IMR-90 (cell line): Measurements from ENCODE around the gene POLR3A.

ENCODE experiments used
- BHLHE40 ChIP-seq: fragments of 150-350 bp; IDR thresholded peaks from 2 replicates; pipeline ENCODE4 v1.6.1; 2016; ENCODE audit warnings: mild to moderate bottlenecking, low read depth, low read length
- CEBPB ChIP-seq: IDR thresholded peaks from 2 replicates; pipeline ENCODE4 v1.6.1; 2012; ENCODE audit warnings: low read depth, low read length, improper control_type of control experiment
- CHD1 ChIP-seq: IDR thresholded peaks from 2 replicates; pipeline ENCODE4 v1.6.1; 2012; ENCODE audit warnings: low read depth, low read length, improper control_type of control experiment
- MXI1 ChIP-seq: IDR thresholded peaks from 2 replicates; pipeline ENCODE4 v1.6.1; 2012; ENCODE audit warnings: low read depth, mild to moderate bottlenecking, low read length, moderate library complexity, borderline replicate concordance
- NFE2L2 ChIP-seq: fragments of 150-350 bp; IDR thresholded peaks from 2 replicates; pipeline ENCODE4 v1.6.1; 2016; ENCODE audit warnings: low read depth, mild to moderate bottlenecking, low read length
- POLR2A ChIP-seq: IDR thresholded peaks from 2 replicates; pipeline ENCODE4 v1.6.1; 2012; ENCODE audit warnings: mild to moderate bottlenecking, low read depth, low read length
- RAD21 ChIP-seq: IDR thresholded peaks from 2 replicates; pipeline ENCODE4 v1.6.1; 2012; ENCODE audit warnings: low read length, improper control_type of control experiment
- SMC3 ChIP-seq: fragments of 150-350 bp; IDR thresholded peaks from 2 replicates; pipeline ENCODE4 v1.6.1; 2016; ENCODE audit warnings: low read depth, mild to moderate bottlenecking, antibody characterized with exemption, low read length, moderate library complexity
- TF ChIP-seq, protein P1 (sequence below): conservative IDR thresholded peaks from 2 replicates; pipeline ENCODE4 v1.5.1; 2012; ENCODE audit warnings: mild to moderate bottlenecking, low read depth, low read length, improper control_type of control experiment
- TF ChIP-seq, protein P2 (sequence below): fragments of 150-350 bp; IDR thresholded peaks from 2 replicates; pipeline ENCODE4 v1.6.1; 2017; ENCODE audit warnings: mild to moderate bottlenecking, antibody characterized with exemption, low read length, low read depth

DNA sequence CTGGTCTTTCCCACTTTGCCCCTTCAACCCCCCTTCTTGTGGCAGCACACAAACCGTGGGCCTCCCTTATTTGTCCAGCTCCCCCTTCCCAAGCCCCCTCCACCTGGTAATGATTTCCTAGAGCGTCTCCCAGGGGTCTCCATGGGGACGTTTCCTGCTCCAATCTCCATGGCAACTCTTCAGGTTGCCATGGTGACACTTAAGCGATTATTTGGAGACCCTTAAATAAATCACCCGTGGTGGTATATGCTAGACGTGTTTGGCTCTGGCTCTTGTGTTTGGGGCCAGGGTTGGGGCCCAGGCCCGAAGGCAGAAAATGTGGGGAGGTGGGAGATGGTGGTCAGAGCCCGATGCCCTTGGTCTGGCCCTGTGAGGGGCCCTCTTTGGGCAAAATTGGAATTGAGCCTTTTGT lies 61.7 kb downstream of the POLR3A start:
- TF ChIP-seq, protein P1, sequence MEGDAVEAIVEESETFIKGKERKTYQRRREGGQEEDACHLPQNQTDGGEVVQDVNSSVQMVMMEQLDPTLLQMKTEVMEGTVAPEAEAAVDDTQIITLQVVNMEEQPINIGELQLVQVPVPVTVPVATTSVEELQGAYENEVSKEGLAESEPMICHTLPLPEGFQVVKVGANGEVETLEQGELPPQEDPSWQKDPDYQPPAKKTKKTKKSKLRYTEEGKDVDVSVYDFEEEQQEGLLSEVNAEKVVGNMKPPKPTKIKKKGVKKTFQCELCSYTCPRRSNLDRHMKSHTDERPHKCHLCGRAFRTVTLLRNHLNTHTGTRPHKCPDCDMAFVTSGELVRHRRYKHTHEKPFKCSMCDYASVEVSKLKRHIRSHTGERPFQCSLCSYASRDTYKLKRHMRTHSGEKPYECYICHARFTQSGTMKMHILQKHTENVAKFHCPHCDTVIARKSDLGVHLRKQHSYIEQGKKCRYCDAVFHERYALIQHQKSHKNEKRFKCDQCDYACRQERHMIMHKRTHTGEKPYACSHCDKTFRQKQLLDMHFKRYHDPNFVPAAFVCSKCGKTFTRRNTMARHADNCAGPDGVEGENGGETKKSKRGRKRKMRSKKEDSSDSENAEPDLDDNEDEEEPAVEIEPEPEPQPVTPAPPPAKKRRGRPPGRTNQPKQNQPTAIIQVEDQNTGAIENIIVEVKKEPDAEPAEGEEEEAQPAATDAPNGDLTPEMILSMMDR, result no peak
- TF ChIP-seq MXI1, result no peak
- no peak for TF ChIP-seq CHD1
- no peak for TF ChIP-seq RAD21
- no peak for TF ChIP-seq NFE2L2
- no peak for TF ChIP-seq POLR2A
- TF ChIP-seq CEBPB, result no peak
- TF ChIP-seq, protein P2, sequence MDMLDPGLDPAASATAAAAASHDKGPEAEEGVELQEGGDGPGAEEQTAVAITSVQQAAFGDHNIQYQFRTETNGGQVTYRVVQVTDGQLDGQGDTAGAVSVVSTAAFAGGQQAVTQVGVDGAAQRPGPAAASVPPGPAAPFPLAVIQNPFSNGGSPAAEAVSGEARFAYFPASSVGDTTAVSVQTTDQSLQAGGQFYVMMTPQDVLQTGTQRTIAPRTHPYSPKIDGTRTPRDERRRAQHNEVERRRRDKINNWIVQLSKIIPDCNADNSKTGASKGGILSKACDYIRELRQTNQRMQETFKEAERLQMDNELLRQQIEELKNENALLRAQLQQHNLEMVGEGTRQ, result no peak
- TF ChIP-seq BHLHE40, result no peak
- TF ChIP-seq SMC3, result no peak
